Naive thymus-derived CD8-positive, alpha-beta T cell (primary cell): ENCODE data around the gene PCK2. TPM values are rescaled to one million over a fixed set of nuclear protein-coding genes. Genes with fewer than 3 reads are reported as not detected.

ENCODE experiments used
- ATAC-seq, 2 donors: fragments of 150-1000 bp; cut with Tn5 transposase in 1 of 2; sonication (Bioruptor Pico), chemical (Tn5 transposase) in 1 of 2; 1 replicate in 1 of 2; 2 replicates in 1 of 2; pipeline ENCODE4 v1.10.0; 2021; ENCODE audit warnings: mild to moderate bottlenecking in 2 of 2, moderate library complexity in 2 of 2
- POLR2A ChIA-PET: fragments of 350-600 bp; sonication (Branson Sonifier 250); formaldehyde crosslinking; loops from one replicate; lab custom pipeline; 2021; ENCODE audit warnings: antibody characterized with exemption; lab: Charles Lee
- DNase-seq, 10 donors: peaks; one replicate each; pipeline versions ENCODE4 v3.0.0 to v3.0.0-alpha.2; 2020 to 2022
- H3K27ac Mint-ChIP-seq, 10 donors: one replicate each; pipeline ENCODE4 v1.8.0; 2020 to 2022; ENCODE audit warnings: mild to moderate bottlenecking in 10 of 10, mixed read lengths in 10 of 10, moderate library complexity in 4 of 10, inconsistent platforms in 1 of 10
- H3K27me3 Mint-ChIP-seq, 5 donors: one replicate each; pipeline ENCODE4 v1.8.0; 2021 to 2022; ENCODE audit warnings: mixed read lengths in 5 of 5
- H3K36me3 Mint-ChIP-seq, 3 donors: one replicate each; pipeline ENCODE4 v1.8.0; 2020 to 2022; ENCODE audit warnings: mixed read lengths in 3 of 3, mild to moderate bottlenecking in 2 of 3, inconsistent platforms in 1 of 3
- H3K4me1 Mint-ChIP-seq, 4 donors: one replicate each; pipeline ENCODE4 v1.8.0; 2021 to 2022; ENCODE audit warnings: mixed read lengths in 4 of 4
- H3K4me3 Mint-ChIP-seq, 10 donors: one replicate each; pipeline ENCODE4 v1.8.0; 2020 to 2022; ENCODE audit warnings: mild to moderate bottlenecking in 10 of 10, mixed read lengths in 10 of 10, moderate library complexity in 6 of 10, inconsistent platforms in 1 of 10
- H3K9me3 Mint-ChIP-seq, 9 donors: one replicate each; pipeline ENCODE4 v1.8.0; 2020 to 2022; ENCODE audit warnings: mixed read lengths in 9 of 9, mild to moderate bottlenecking in 3 of 9, inconsistent platforms in 1 of 9, moderate library complexity in 1 of 9
- polyA plus RNA-seq, 3 donors: library from polyadenylated mRNA; unstranded; fragments of 300-500 nt; fragmentation: Illumina TruSeq; gene quantifications; one replicate each; pipeline ENCODE4 v1.2.3, GENCODE V29; 2021
- total RNA-seq, 8 experiments: library from RNA in 2 of 8; stranded (reverse) in 2 of 8; gene quantifications; one replicate each; pipeline ENCODE4 v1.2.3 and lab custom pipeline; 2021 to 2026

PCK2 gene
- total and polyA plus RNA-seq, 5 experiments from 2014 or later = 8.6 to 17.4 (median 11.6) TPM

DNA sequence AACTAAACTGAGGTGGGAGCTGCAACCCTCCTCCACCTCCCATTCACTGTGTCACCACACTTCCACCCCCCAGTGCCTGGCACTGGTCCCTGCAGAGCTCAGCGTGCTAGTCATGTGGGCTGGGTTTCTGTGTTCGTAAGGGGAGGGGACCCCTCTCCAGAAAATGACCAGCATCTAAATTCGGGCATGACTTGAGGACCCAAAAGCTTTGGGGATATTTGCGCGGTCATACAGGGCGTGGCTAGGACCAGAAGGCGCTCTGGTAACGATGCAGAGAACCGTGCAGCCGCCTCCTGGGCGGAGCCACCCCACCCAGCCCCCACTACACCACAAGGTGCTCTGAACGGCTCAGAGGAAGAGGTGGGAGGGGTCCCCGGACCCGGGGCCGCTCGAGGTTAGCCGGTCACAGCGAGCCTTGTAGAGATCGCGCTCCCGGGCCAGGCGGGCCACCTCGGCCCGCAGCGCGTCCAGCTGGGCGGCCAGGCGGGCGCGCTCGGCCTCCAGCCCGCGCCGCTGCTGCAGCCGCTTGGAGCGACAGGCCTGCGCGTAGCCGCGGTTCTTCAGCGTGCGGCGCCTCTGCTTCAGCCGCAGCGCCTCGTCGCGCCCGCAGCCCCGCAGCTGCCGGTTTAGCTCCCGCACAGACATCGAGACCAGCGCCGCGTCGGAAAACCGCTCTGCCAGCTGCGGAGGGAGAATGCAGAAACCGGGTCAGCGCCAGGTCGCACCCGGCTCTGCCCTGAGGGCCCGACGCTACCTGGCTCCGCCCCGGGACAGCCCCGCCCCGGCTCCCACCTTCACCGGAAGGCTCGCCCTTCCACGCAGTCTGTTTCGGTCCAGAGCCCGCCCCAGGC lies 13.0 kb upstream of the PCK2 start:
- no peaks in the 10 kb centered on the region for H3K36me3 Mint-ChIP-seq
- no peaks in the 10 kb centered on the region for H3K27me3 Mint-ChIP-seq
- H3K27ac Mint-ChIP-seq = peak overlapping the region; percentile 67 to 95 (median 90)
- H3K9me3 Mint-ChIP-seq = no peaks in the 10 kb centered on the region
- peak overlapping the region; percentile 84 to 94 (median 87) for H3K4me3 Mint-ChIP-seq
- DNase-seq (peak; percentile 45 to 84 (median 66)), ATAC-seq (peak; percentile 90)
- POLR2A ChIA-PET = interaction anchor here (0.6 to 4.0 kb wide), 31 partner anchors 9 to 986 kb away, joined by 3 to 50 read pairs (median 6); partner anchors contain the start of genes ACIN1, C14orf119, CARMIL3 and CHMP4A
- peaks cover 13 to 28% (median 22%) of the 10 kb centered on the region in 4 donors for H3K4me1 Mint-ChIP-seq

DNA sequence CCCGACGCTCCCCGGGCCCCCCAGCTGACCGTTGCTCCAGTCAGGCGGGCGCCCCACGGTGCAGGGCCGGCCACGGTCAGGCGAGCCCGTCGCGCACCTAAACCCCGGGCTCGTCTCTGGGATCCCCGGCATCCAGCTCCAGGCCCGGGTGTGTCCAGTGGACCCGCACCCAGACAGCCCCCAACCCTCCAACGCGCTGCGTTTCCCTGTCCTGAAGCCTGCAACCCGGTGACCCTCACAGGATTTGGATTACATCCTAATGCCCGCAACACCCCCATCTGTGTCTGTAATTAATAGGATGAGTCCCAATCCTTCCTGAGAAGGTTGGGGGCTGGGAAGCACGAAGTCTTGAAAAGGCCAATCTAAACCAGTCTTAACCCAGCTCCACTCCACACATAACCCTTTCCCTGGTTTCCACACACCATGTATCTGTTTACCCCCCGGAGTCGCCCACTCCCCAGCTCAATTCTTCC lies 12.3 kb upstream of the PCK2 start:
- peaks cover 13 to 28% (median 22%) of the 10 kb centered on the region in 4 donors for H3K4me1 Mint-ChIP-seq
- POLR2A ChIA-PET = interaction anchor here (0.9 to 4.0 kb wide), 26 partner anchors 9 to 987 kb away, joined by 3 to 50 read pairs (median 8); partner anchors contain the start of genes ACIN1, C14orf119, CARMIL3 and CHMP4A
- no peaks in the 10 kb centered on the region for H3K36me3 Mint-ChIP-seq
- H3K27me3 Mint-ChIP-seq = no peaks in the 10 kb centered on the region
- H3K27ac Mint-ChIP-seq = peak overlapping the region; percentile 76 to 94 (median 89)
- no peak for DNase-seq
- no peaks in the 10 kb centered on the region for H3K9me3 Mint-ChIP-seq
- peak overlapping the region; percentile 78 to 91 (median 85) for H3K4me3 Mint-ChIP-seq
- ATAC-seq = no peak

DNA sequence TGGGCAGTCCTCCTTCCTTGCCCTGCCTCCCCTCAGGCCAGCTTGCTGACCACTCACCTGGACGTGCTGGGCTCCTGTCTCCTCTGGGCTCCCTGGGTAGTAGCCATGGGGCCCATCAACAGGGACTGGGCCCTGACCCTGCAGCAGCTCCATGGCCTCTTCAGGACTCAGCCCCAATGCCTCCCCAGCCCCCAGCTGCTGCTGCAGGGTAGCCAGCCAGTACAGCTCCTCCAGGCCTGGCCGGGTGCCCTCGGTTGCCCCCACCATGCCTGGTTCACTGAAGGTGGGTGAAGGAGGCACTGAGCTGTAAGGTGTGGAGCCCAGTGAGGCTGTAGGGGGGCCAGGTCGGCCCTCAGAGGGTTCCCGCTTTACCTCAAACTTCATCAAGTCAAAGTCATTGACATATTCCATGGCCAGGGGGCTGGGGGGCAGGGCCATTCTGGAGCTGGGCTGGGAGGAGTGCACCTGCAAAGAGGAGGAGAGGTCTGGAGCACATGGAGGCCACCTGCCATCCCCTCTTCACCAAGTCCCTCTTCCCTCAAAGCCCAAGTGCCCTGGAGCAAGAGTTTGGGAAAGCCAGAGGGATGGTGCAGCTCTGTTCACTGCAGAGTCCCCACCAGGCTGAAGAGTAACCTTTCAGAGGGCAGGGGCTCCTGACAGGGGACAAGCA lies 11.6 kb upstream of the PCK2 start:
- POLR2A ChIA-PET = interaction anchor here (0.9 to 4.0 kb wide), 15 partner anchors 8 to 987 kb away, joined by 3 to 50 read pairs (median 10); partner anchors contain the start of genes ACIN1, C14orf119, CARMIL3 and CHMP4A
- Mint-ChIP-seq H3K27ac (peak overlapping the region in 9 of 10 donors; percentile 76 to 94 (median 91)), H3K9me3 (no peaks in the 10 kb centered on the region), H3K4me1 (peaks cover 13 to 28% (median 21%) of the 10 kb centered on the region in 4 donors), H3K4me3 (peak overlapping the region; percentile 78 to 91 (median 85)), H3K27me3 (no peaks in the 10 kb centered on the region), H3K36me3 (no peaks in the 10 kb centered on the region)
- ATAC-seq (no peak), DNase-seq (no peak)

DNA sequence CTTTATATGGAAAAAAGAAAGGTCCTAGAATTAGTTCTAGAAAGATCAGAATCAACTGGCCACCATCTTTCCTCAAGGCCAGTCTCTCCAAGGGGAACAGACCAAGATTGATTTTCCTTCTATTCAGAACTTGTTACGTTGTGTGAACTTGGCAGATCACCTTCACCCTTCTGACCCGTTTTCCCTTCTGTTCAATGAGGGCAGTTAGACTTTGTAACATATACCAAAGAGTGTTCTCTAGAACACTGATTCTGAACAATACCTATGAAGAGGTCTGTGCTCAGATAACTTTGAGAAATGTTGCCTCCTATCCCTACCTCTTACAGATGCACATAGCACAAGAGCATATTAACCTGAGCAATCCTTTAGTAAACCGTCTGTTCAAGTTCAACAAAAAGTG lies 10.6 kb upstream of the PCK2 start:
- H3K27ac Mint-ChIP-seq = peak overlapping the region in 4 of 10 donors; percentile 3 to 94 (median 28)
- H3K36me3 Mint-ChIP-seq = no peaks in the 10 kb centered on the region
- DNase-seq (no peak), ATAC-seq (no peak)
- H3K9me3 Mint-ChIP-seq = no peaks in the 10 kb centered on the region
- no peaks in the 10 kb centered on the region for H3K27me3 Mint-ChIP-seq
- H3K4me3 Mint-ChIP-seq = no peak overlapping the region
- H3K4me1 Mint-ChIP-seq = peaks cover 13 to 28% (median 21%) of the 10 kb centered on the region in 4 donors
- POLR2A ChIA-PET = no interaction called here

DNA sequence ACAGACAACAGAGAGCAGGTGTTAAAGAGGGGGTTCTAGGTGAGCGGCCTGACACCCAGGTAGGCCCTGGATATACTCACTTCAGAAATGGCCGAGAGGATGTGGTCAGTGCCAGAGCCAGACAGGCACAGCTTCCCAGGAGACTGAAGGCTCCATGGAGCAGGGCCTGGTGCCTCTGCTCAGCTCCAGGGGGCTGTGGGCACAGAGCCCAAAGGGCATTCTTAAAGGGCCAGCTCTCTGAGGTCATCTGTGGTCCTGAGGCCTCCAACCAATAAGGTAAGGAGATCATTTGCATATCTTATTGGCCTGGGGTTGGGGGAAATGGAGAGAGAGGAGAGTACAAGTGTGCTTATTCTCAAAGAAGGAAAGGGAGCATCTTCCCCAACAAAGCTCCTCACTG lies 9.7 kb upstream of the PCK2 start:
- POLR2A ChIA-PET = interaction anchor here (0.6 kb wide), 1 partner anchor 38 kb away, joined by 3 read pairs; no protein-coding TSS in a partner anchor
- no peak for ATAC-seq
- H3K9me3 Mint-ChIP-seq = no peaks in the 10 kb centered on the region
- H3K4me3 Mint-ChIP-seq = no peak overlapping the region
- H3K27me3 Mint-ChIP-seq = no peaks in the 10 kb centered on the region
- H3K4me1 Mint-ChIP-seq = peaks cover 13 to 22% (median 19%) of the 10 kb centered on the region in 4 donors
- H3K36me3 Mint-ChIP-seq = no peaks in the 10 kb centered on the region
- DNase-seq = no peak
- peak overlapping the region in 3 of 10 donors; percentile 5 to 50 (median 41) for H3K27ac Mint-ChIP-seq

DNA sequence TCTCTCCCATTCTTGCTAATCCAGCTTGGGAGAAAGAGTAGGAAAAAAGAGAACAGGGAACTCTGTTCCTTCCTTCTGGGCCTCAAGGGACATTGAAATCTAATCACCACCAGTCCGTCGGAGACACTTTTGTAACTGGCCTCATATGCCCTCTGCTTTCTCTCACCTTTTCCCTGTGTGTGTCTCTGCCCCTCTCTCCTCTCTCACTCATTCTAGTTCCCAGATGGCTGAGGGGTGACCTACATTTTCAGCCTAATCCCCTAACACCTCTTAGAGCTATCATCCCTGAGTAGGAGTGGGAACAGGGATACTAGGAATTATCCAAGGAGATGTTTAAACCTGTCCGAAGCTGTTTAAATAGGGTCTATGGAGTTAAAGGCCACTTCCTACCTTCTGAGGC lies 8.9 kb upstream of the PCK2 start:
- H3K4me3 Mint-ChIP-seq = no peak overlapping the region
- peak overlapping the region in 1 of 10 donors; percentile 43 for H3K27ac Mint-ChIP-seq
- POLR2A ChIA-PET = interaction anchor here (0.6 kb wide), 1 partner anchor 37 kb away, joined by 3 read pairs; no protein-coding TSS in a partner anchor
- H3K9me3 Mint-ChIP-seq = no peaks in the 10 kb centered on the region
- H3K4me1 Mint-ChIP-seq = peaks cover 12 to 18% (median 16%) of the 10 kb centered on the region in 4 donors
- H3K36me3 Mint-ChIP-seq = no peaks in the 10 kb centered on the region
- no peak for DNase-seq
- no peaks in the 10 kb centered on the region for H3K27me3 Mint-ChIP-seq
- ATAC-seq = no peak

DNA sequence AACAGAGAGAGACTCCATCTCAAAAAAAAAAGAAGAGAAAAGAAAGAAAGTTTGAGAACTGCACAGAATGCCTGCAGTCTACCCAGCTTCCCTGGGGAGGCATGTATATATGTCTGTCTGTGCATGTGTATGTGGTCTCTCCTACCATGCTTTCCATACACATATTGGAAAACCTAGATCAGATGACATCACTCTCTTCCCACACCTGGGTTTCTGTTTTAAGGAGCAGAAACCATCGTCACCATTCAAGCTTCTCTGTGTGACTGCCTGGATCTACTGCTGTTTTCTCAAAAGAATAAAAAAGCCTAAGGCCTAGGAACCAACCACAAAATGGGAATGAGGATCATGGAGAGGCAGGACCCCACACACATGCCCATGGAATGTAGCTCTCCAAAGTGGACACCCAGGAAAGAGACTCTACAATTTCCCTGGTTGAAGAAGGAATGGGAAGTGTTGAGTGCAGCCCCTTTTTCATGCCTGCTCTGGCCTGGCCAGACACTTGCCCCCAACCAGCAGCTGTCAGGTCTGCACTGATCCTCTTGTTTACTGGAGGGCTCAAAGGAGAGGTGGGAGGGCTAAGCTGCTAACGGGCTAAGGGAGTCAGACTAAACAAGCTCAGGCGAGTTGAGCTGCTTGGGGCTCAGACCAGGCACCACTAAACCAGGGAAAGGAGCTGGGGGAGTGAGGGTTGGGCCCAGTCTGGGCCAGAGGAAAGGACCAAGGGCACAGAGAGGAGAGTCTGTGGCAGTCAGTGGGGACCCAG lies 7.7 kb upstream of the PCK2 start:
- H3K36me3 Mint-ChIP-seq = no peaks in the 10 kb centered on the region
- no peaks in the 10 kb centered on the region for H3K9me3 Mint-ChIP-seq

DNA sequence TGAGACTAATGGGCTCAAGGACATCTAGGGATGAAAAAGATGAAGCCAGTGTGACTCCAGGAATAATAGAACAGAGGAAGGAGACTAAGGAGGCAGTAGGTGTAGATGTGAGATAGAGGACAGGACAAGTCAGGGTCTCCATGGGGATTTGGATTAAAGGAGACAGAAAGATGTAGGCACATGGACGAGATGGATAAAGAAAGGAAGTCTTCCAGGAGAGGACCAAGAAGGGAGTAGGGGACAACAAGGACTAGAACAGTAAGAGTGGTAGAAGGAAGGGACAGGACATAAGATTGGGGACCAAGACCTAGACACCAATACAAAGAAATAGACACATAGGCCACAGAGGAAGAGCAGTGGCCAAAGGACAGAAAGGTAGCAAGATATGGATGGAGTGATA lies 7.1 kb upstream of the PCK2 start:
- Mint-ChIP-seq H3K27me3 (no peaks in the 10 kb centered on the region), H3K4me3 (no peak overlapping the region), H3K36me3 (no peaks in the 10 kb centered on the region), H3K27ac (peak overlapping the region in 1 of 10 donors; percentile 0), H3K4me1 (peaks cover 7 to 14% (median 11%) of the 10 kb centered on the region in 4 donors), H3K9me3 (no peaks in the 10 kb centered on the region)
- ATAC-seq (no peak), DNase-seq (no peak)
- POLR2A ChIA-PET = no interaction called here

More for the DNA sequence above, 7.7 kb upstream of the PCK2 start:
- Mint-ChIP-seq H3K27me3 (no peaks in the 10 kb centered on the region), H3K4me3 (no peak overlapping the region), H3K27ac (peak overlapping the region in 1 of 10 donors; percentile 0), H3K4me1 (peaks cover 10 to 17% (median 15%) of the 10 kb centered on the region in 4 donors)
- ATAC-seq = no peak
- POLR2A ChIA-PET = no interaction called here
- DNase-seq = no peak

DNA sequence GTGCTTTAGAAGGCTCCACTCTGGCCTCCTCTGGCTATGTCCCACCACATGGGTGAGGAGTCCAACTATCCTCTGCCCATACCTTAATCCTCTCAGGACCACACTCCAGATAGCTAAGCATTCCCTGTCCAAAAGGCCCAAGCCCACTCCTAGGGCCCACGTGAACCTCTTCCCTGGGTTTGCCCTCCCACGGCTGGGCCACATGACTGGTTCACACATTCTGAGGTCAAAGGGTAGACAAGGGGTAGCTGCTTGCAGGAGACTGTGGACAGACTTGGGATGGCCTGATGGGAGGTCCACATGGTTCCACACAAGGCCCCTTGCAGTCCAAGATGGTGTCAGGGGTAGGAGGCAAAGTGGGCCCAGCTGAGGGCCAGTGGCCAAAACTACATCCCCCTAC lies 6.0 kb upstream of the PCK2 start:
- DNase-seq = no peak
- H3K9me3 Mint-ChIP-seq = no peaks in the 10 kb centered on the region

DNA sequence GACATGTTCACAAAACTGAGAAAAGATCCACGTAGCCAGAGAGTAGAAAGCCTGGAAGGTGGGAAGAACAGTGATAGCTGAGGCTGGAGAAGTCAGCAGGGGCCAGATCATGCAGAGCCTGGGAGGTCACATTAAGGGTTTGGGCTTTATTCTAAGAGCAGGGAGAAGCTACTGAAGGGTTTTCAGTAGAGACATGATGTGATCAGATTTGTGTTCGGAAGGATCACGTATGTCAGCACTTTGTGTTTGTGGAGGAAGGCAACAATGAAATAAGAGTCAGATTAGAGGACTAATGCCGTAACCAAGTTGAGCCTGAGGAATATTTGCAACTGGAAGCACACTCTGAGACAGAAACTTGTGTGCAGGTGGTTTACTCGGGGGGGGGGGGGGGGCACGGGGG lies 4.2 kb upstream of the PCK2 start:
- Mint-ChIP-seq H3K27ac (peak overlapping the region in 4 of 10 donors; percentile 54 to 83 (median 66)), H3K27me3 (no peaks in the 10 kb centered on the region), H3K36me3 (no peaks in the 10 kb centered on the region), H3K4me3 (no peak overlapping the region), H3K9me3 (no peaks in the 10 kb centered on the region), H3K4me1 (peaks cover 13 to 22% (median 18%) of the 10 kb centered on the region in 4 donors)
- POLR2A ChIA-PET = interaction anchor here (1.0 to 2.7 kb wide), 6 partner anchors 9 to 48 kb away, joined by 3 to 21 read pairs (median 8); partner anchors contain the start of genes DCAF11 and NRL
- DNase-seq = no peak
- ATAC-seq = no peak

More for the DNA sequence above, 6.0 kb upstream of the PCK2 start:
- Mint-ChIP-seq H3K4me3 (no peak overlapping the region), H3K4me1 (peaks cover 7 to 13% (median 9%) of the 10 kb centered on the region in 4 donors), H3K36me3 (no peaks in the 10 kb centered on the region), H3K27ac (peak overlapping the region in 1 of 10 donors; percentile 28), H3K27me3 (no peaks in the 10 kb centered on the region)
- POLR2A ChIA-PET = interaction anchor here (1.3 kb wide), 1 partner anchor 10 kb away, joined by 3 read pairs; no protein-coding TSS in a partner anchor
- ATAC-seq = no peak

DNA sequence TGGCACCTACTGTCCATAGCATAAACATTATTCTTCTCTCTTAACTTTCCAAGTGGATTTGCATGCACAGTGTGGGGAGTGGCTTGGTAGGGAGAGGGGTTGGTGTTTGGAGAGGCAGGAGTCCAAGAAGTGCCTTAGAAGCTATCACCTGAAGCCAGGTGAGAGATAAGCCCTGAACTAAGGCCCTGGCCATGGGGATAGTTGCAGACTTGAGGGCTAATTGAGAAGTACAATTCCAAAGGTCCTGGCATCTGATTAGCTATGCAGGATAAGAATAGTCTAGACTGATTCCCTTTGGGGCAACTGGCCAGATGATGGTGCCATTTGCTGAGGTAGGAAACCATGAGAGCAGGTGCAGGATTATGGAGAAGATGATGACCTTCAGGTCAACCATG lies 2.0 kb upstream of the PCK2 start:
- Mint-ChIP-seq H3K4me1 (peaks cover 29 to 40% (median 34%) of the 10 kb centered on the region in 4 donors), H3K36me3 (peaks cover 0 to 2% (median 0%) of the 10 kb centered on the region in 3 donors), H3K4me3 (peak overlapping the region in 8 of 10 donors; percentile 23 to 99 (median 96)), H3K27ac (peak overlapping the region in 5 of 10 donors; percentile 48 to 96 (median 54)), H3K9me3 (no peaks in the 10 kb centered on the region), H3K27me3 (no peaks in the 10 kb centered on the region)
- DNase-seq = no peak
- POLR2A ChIA-PET = interaction anchor here (0.9 to 6.1 kb wide), 5 partner anchors 11 to 34 kb away, joined by 3 to 50 read pairs (median 12); partner anchors contain the start of genes DCAF11 and NRL
- ATAC-seq = no peak
